Astrocyte (in vitro differentiated cells and primary cell): ENCODE data around the gene GPC5.

Experiments used
- EZH2 ChIP-seq: IDR thresholded peaks from 2 replicates; pipeline ENCODE4 v1.6.1; 2012; ENCODE audit warnings: mild to moderate bottlenecking, low read length, inconsistent platforms; ENCODE audit not compliant: insufficient read depth
- TF ChIP-seq, protein P1 (sequence below): IDR thresholded peaks from 2 replicates; pipeline ENCODE4 v1.5.1; 2011; ENCODE audit warnings: low read depth, mild to moderate bottlenecking, inconsistent platforms, low read length, moderate library complexity; ENCODE audit not compliant: insufficient read depth

DNA sequence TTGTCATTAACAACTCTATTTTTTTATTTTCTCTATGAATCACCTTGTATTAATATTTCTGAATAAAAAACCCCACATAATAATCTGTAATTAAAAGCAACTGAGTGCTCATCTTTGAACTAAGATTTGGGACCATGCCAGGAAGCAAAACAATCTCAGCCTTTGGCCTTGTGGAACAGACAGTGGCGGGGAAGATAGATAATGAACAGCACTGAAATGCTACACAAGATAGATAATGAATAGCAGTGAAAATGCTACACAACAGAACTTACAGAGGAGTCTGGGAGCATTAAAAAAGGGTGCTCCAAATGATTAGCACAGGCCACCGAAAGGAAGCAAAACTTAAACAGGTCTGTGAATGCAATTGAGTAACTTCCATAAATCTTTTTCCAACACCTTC is 134.9 kb downstream of the GPC5 start:
- TF ChIP-seq, protein P1, sequence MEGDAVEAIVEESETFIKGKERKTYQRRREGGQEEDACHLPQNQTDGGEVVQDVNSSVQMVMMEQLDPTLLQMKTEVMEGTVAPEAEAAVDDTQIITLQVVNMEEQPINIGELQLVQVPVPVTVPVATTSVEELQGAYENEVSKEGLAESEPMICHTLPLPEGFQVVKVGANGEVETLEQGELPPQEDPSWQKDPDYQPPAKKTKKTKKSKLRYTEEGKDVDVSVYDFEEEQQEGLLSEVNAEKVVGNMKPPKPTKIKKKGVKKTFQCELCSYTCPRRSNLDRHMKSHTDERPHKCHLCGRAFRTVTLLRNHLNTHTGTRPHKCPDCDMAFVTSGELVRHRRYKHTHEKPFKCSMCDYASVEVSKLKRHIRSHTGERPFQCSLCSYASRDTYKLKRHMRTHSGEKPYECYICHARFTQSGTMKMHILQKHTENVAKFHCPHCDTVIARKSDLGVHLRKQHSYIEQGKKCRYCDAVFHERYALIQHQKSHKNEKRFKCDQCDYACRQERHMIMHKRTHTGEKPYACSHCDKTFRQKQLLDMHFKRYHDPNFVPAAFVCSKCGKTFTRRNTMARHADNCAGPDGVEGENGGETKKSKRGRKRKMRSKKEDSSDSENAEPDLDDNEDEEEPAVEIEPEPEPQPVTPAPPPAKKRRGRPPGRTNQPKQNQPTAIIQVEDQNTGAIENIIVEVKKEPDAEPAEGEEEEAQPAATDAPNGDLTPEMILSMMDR: no peak
- no peak for TF ChIP-seq EZH2
